Ishikawa (cell line): ENCODE data around the gene PACSIN2.

Experiments used
- MAX ChIP-seq: IDR thresholded peaks from 2 replicates; pipeline ENCODE4 v1.6.1; 2012
- TF ChIP-seq, protein P1 (sequence below): IDR thresholded peaks from 2 replicates; pipeline ENCODE4 v1.6.1; 2012; ENCODE audit warnings: low read depth, mild to moderate bottlenecking

- TF ChIP-seq MAX: peak; percentile 32; the same call in 1 of the 2 replicates
- TF ChIP-seq, protein P1, sequence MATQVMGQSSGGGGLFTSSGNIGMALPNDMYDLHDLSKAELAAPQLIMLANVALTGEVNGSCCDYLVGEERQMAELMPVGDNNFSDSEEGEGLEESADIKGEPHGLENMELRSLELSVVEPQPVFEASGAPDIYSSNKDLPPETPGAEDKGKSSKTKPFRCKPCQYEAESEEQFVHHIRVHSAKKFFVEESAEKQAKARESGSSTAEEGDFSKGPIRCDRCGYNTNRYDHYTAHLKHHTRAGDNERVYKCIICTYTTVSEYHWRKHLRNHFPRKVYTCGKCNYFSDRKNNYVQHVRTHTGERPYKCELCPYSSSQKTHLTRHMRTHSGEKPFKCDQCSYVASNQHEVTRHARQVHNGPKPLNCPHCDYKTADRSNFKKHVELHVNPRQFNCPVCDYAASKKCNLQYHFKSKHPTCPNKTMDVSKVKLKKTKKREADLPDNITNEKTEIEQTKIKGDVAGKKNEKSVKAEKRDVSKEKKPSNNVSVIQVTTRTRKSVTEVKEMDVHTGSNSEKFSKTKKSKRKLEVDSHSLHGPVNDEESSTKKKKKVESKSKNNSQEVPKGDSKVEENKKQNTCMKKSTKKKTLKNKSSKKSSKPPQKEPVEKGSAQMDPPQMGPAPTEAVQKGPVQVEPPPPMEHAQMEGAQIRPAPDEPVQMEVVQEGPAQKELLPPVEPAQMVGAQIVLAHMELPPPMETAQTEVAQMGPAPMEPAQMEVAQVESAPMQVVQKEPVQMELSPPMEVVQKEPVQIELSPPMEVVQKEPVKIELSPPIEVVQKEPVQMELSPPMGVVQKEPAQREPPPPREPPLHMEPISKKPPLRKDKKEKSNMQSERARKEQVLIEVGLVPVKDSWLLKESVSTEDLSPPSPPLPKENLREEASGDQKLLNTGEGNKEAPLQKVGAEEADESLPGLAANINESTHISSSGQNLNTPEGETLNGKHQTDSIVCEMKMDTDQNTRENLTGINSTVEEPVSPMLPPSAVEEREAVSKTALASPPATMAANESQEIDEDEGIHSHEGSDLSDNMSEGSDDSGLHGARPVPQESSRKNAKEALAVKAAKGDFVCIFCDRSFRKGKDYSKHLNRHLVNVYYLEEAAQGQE: no peak
Observed at GRCh38 chr22:42959576-42960509, 55.1 kb downstream of the PACSIN2 start.
